Stomach (tissue), 4 donors: Measurements from ENCODE around the gene PLSCR1.

Experiments used
- POLR2A ChIP-seq, 4 donors: fragments of 450-650 bp; IDR thresholded peaks; one replicate each; pipeline ENCODE4 v1.6.1; 2016; ENCODE audit warnings: antibody characterized with exemption in 4 of 4, control low read depth in 2 of 4, mild to moderate bottlenecking in 1 of 4, moderate library complexity in 1 of 4
- POLR2AphosphoS5 ChIP-seq, 3 donors: sonication (generic); formaldehyde crosslinking; IDR thresholded peaks; one replicate each; pipeline ENCODE4 v1.6.1; 2016; ENCODE audit warnings: antibody characterized with exemption in 3 of 3
- TF ChIP-seq, protein P1 (sequence below), 7 experiments: fragments of 450-650 bp in 4 of 7; fragments of 200-600 bp in 3 of 7; sonication (generic) in 3 of 7; IDR thresholded peaks; one replicate each; pipeline ENCODE4 v1.5.1; 2016 to 2019; ENCODE audit warnings: antibody characterized with exemption in 7 of 7, control low read depth in 2 of 7, mild to moderate bottlenecking in 1 of 7

DNA sequence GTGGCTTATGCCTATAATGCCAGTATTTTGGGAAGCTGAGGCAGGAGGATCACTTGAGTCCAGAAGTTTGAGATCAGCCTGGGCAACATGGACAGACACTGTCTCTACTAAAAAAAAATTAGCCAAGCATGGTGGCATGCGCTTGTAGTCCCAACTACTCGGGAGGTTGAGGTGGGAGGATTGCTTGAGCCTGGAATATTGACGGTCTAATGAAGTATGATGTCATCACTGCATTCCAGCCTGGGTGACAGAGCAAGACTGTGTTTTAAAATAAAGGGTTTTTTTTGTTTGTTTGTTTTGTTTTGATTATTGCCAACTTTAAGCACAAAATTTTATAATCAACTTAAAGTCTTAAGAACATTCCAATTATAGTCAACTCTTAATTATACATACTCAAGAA lies 6.8 kb downstream of the PLSCR1 start:
- TF ChIP-seq POLR2A (IDR thresholded peaks at IDR 0.05), result no peak
- TF ChIP-seq, protein P1, sequence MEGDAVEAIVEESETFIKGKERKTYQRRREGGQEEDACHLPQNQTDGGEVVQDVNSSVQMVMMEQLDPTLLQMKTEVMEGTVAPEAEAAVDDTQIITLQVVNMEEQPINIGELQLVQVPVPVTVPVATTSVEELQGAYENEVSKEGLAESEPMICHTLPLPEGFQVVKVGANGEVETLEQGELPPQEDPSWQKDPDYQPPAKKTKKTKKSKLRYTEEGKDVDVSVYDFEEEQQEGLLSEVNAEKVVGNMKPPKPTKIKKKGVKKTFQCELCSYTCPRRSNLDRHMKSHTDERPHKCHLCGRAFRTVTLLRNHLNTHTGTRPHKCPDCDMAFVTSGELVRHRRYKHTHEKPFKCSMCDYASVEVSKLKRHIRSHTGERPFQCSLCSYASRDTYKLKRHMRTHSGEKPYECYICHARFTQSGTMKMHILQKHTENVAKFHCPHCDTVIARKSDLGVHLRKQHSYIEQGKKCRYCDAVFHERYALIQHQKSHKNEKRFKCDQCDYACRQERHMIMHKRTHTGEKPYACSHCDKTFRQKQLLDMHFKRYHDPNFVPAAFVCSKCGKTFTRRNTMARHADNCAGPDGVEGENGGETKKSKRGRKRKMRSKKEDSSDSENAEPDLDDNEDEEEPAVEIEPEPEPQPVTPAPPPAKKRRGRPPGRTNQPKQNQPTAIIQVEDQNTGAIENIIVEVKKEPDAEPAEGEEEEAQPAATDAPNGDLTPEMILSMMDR (IDR thresholded peaks at IDR 0.05), result no peak
- TF ChIP-seq POLR2AphosphoS5 (IDR thresholded peaks at IDR 0.05), result no peak
